HG03558 (cell line): ENCODE measurements around the gene GJC2.

Experiments
- ATAC-seq: cut with Tn5 transposase; IDR thresholded peaks from one replicate; pipeline ENCODE4 v1.9.1; 2021; ENCODE audit warnings: moderate number of reproducible peaks; ENCODE audit not compliant: unreplicated experiment; ENCODE audit errors: extremely low read depth

The GJC2 gene

DNA sequence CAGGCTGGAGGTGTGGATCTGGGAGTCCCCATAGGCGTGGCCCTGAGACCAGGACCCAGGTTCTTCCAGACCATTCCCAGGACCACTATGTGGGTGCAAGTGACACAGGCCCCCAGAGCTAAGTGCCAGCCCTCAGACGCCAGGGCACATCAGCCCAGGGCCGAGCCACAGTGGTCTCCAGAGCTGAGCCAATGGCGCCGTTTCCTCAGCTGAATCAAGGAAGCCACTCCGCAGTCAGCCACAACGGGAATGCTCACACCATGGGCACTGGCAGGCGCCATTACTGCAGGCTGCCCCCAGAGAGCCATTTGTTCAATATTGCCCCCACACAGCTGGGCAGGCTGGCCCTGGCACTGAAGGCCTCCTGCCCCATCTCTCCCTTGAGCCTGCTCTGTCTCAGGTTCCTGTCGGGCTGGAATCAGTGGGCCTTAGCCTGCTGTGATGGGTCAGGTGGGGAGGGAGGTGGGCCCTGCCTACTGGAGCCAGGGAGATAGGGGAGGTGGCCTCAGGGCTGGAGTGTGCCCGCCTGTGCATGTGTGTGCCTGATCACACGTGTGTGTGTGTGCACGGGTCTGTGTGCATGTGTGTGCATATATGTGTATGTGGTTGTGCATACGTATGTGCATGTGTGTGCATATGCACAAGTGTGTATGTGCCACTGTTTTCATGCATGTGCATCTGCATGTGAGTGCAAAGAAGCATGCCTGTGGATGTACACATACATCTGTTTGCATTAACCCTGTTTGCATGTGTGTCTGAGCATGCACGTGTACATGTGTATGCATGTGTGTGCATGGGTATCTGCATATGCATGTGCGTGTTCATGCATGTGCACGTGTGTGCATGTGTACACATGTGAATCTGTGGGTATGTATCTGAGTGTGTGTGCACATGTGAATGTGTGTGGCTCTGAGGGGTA, 6.1 kb downstream of the GJC2 start:
- no peak for ATAC-seq

DNA sequence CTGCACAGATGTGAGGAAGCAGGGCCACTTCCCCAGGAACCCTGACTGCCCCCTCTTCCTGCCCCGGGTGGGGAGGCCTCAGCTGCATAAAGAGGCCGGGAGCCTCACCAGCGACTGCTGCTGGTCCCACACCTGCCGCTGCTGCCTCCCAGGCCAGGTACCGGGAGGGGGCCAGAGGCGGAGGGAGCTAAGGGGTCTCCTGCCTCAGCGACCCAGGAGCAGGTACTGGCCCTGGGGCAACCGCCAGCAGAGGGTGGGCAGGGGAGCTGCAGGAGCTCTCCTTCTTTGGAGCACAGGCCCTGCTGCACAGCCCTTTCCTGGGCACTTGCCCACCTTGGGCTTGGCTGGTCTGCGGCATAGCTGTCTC, 6.8 kb downstream of the GJC2 start:
- ATAC-seq, result no peak

DNA sequence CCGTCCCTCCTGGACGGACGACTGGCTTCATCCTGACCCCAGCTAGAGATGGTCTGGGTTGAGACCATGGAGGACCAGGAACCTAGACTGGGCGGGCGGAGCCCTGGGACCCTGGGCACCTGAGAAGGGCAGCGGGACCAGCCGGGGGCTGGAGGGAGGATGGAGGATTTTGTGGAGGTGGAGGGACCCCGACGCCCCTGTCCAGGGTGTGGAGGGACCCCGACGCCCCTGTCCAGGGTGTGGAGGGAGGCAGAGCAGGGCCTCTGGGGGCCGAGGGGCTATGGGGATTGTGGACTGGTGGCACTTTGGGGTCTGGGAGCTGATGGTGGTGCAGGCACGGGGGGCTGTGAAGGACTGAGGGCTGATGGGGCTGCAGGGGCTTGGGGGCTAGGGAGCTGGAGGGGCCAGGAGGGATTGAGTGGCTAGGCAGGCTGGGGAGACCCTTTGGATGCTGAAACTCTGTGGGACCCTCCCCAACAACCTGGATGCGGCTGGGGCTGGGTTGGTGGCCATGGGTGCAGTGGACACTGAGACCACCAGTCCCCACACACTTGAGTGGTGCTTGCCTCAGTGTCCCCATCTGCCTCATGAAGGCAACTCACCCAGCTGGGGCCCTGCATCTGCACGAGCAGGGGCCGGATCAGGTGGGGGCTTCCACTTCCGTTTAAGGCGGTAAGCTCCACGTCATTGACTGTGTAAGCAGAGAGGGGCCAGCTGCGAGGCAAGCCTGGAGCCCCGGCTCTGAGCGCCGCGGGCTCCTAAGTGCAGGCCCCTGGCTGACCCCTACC, 7.4 kb downstream of the GJC2 start:
- no peak for ATAC-seq

DNA sequence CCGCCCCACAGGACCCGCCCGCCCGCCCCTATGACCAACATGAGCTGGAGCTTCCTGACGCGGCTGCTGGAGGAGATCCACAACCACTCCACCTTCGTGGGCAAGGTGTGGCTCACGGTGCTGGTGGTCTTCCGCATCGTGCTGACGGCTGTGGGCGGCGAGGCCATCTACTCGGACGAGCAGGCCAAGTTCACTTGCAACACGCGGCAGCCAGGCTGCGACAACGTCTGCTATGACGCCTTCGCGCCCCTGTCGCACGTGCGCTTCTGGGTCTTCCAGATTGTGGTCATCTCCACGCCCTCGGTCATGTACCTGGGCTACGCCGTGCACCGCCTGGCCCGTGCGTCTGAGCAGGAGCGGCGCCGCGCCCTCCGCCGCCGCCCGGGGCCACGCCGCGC, 8.0 kb downstream of the GJC2 start:
- ATAC-seq, result no peak

DNA sequence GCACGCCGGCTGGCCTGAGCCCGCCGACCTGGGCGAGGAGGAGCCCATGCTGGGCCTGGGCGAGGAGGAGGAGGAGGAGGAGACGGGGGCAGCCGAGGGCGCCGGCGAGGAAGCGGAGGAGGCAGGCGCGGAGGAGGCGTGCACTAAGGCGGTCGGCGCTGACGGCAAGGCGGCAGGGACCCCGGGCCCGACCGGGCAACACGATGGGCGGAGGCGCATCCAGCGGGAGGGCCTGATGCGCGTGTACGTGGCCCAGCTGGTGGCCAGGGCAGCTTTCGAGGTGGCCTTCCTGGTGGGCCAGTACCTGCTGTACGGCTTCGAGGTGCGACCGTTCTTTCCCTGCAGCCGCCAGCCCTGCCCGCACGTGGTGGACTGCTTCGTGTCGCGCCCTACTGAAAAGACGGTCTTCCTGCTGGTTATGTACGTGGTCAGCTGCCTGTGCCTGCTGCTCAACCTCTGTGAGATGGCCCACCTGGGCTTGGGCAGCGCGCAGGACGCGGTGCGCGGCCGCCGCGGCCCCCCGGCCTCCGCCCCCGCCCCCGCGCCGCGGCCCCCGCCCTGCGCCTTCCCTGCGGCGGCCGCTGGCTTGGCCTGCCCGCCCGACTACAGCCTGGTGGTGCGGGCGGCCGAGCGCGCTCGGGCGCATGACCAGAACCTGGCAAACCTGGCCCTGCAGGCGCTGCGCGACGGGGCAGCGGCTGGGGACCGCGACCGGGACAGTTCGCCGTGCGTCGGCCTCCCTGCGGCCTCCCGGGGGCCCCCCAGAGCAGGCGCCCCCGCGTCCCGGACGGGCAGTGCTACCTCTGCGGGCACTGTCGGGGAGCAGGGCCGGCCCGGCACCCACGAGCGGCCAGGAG, 8.6 kb downstream of the GJC2 start:
- ATAC-seq, result no peak

DNA sequence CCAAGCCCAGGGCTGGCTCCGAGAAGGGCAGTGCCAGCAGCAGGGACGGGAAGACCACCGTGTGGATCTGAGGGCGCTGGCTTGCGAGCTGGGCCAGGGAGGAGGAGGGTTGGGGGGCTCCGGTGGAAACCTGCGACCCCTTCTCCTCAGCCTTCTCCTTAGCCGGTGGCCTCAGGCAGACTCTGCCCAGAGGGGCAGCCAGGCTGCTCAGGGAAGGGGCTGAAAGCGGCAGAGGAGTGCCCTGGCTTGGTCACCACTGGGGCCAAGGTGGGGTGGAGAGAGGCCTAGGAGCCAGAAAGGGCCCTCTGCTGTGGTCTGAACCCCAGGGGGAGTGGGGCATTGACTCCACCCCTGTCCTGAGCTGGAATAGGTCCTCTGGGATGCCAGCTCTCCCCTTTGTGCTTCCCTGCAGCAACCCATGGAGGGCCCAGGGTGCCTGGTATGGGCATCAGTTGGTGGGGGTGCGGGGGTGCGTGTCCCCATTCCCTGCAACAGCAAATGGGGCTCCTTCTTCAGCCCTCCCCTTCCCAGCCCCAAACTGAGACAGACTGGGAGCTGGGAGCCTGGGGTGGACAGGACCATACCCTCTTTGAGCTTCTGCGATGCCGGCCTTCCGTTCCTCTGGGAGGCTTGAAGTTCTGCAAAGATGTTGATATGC, 9.4 kb downstream of the GJC2 start:
- no peak for ATAC-seq

DNA sequence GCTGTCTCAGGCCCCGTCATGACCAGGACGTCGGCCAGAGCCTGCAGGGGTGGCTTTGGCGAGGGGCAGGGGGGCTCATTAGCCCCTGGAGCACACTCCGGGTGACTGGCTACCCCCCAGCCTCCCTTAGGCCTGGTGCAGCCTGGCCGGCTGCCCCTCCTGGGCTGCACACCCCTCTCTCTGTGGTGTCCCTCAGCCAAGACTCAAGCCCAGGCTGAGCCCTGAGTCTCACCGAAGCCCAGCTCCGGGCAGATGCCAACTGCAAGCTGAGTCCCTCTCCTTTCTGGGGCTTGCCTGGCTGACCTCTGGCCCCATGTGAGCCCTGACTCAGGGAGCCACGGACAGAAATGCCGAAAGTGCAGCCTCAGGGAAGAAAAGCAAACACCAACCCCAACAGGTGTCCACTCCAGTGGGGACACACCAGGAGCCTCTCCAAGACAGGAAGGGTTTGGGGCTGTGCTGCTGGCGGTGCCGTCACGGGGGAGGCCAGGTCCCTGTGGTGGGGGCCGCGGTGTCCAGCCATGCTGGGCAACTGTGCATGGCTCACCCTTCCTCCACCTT, 10.6 kb downstream of the GJC2 start:
- no peak for ATAC-seq

DNA sequence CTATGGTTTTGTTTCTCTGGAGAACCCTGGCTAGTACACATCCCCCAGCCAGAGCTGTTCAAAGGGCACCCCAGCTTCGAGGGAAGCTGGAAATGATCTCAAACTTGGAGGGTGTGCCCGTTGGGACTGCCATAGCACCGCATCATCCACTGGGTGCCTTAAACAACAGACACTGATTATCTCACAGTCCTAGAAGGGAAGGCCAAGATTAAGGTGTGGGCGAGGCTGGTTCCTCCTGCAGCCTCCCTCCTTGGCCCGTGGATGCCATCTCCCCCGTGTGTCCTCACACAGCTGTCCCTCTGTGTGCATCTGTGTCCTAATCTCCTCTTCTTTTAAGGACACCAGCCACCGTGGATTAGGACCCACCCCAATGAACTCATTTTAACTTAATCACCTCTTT, 11.6 kb downstream of the GJC2 start:
- no peak for ATAC-seq

DNA sequence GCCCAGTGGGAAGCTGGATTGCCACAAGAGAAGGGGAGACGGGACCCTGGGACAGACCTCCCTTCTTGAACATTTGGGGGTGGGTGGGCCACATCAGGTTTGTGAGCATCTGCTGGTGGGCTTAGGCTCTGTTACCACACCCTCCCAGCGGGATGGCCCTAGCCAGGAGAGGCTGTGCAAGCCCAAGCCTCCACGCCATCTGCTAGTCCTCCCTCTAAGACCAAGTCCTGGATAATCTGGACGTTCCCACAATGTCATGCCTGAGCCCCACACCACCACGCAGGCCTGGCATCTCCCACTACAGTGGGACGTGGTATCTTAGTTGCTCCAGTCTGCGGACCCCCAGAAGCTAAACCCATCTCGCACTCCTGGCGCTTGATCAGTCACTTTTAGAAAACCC, 12.1 kb downstream of the GJC2 start:
- ATAC-seq, result no peak

DNA sequence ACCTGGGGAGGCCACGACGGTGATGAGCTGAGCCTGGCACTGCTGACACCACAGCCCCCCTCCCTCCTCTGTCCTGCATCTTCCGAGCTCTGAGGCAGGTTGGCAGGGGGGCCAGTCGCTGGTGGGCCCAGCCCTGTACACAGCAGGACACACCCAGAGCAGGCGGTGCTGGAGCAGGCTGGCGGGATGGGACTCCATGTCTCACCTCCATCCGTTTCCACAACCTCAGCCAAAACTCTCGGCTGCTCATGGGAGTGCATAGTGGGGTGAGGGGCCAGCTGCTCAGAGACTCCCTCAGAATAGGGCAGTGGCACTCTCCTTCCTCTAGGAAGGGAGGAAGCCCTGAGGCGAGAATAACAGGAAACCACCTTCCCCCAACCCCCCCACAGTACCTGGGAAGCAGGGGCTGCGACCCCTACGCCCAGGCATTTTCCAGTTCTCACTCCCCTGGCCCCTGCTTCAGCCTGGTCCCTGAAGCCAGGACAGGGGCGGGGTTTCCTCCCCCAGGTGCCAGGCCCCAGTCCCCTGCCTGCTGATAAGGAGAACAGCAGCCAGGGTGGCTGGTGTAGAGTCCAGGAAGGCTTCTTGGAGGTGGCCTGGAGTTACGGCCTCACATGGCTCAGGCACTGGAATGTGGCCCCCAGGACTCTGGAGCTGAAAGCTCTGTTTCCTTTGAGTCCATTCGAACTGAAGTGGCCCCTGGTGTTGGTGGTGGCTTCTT, 12.7 kb downstream of the GJC2 start:
- no peak for ATAC-seq

DNA sequence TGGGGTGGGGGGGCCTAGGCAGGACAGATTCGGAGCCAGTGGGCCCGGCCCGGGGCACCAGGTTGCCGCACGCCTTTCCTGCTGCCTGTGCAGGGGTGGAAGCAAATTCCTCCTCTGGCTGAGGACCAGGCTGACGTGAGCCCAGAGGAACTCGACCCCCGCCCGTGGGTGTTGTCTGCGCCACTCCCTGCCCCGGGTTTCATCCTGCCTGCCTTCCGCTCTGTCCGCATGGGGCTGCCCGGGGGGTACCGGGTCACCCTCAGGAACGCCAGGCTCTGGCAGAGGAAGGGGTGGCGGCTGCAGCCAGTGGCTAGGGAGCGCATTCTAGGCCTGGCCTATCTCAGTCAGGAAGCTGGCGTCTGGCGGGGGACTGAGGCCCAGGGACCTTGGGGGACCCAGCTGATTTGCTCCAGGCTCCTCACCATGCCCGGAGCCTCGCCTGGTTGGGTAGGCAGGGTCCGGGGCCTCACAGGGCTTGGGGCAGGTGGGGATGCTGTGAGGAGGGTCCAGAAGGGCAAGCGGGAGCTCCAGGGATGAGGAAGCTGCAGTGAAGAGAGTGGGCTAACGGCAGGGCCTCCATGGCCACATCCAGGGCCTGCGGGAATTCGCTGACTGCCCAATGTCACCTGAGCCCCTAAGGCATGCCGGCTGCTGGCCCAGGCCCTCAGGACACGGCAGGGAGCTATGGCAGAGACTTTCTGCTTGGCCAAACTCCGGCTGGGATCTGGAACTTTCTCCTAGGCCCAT, 13.4 kb downstream of the GJC2 start:
- no peak for ATAC-seq

DNA sequence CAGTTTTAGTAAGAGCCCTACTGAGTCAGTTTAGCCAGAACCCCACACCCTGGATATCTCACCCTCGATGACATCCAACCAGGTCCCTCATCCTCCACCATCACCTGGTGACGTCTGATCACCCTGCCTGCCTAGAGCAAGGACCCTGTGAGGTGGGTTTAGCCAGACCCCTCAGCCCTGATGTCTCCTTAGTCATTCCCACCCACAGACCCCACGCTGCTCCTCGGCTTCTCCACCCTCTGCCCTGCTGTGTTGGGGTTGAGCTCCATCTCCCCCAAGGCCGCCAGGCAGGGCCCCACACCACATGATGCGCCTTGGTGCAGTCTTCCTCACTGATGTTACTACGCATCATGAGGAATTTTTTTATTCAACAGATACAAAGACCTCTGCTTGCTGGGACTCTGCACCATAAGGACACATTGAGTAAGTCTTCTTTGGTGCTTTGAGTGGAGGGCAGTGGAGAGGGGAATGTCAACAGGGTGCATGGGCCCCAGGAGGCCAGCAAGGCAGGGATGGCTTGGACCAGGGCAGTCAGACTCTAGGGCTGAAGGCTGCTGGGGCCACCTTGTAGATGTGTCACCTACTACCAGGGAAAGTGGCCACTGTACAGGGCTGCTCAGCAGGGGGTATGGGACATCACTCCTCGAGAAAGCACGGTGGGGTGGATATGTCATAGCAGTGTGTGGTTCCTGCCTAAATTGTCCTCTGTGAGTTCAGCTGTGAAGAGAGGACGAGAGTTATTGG, 14.2 kb downstream of the GJC2 start:
- no peak for ATAC-seq

DNA sequence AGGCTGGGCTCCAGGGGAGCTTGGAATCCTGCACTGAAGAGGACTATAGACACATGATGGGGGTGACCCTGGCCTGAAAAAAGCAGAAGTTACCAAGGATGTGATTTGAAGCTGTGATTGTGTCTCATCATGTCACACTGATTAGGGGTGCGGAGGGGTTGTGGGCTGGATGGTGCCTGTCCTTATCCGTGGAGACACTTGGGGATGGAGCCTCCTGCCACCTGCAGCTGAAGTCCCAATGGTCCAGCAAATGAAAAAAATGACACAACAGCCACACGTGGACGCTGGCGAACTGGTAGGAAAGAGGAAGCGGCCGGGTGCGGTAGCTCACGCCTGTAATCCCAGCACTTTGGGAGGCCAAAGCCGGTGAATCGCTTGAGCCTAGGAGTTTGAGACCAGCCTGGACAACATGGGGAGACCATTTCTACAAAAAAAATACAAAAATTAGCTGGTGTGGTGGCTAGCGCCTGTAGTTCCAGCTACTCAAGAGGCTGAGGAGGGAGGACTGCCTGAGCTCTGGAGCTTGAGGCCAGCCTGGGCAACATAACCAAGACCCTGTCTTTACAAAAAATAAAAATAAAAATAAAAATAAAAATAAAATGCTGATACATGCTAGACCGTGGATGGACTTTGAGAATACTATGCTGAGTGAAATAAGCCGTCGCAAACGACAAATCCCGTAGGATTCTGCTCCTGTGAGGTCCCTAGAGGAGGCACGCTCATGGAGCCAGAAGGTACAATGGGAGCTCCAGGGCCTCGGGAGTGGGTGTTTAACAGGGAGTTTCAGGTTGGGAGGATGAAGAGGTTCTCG, 15.0 kb downstream of the GJC2 start:
- no peak for ATAC-seq

DNA sequence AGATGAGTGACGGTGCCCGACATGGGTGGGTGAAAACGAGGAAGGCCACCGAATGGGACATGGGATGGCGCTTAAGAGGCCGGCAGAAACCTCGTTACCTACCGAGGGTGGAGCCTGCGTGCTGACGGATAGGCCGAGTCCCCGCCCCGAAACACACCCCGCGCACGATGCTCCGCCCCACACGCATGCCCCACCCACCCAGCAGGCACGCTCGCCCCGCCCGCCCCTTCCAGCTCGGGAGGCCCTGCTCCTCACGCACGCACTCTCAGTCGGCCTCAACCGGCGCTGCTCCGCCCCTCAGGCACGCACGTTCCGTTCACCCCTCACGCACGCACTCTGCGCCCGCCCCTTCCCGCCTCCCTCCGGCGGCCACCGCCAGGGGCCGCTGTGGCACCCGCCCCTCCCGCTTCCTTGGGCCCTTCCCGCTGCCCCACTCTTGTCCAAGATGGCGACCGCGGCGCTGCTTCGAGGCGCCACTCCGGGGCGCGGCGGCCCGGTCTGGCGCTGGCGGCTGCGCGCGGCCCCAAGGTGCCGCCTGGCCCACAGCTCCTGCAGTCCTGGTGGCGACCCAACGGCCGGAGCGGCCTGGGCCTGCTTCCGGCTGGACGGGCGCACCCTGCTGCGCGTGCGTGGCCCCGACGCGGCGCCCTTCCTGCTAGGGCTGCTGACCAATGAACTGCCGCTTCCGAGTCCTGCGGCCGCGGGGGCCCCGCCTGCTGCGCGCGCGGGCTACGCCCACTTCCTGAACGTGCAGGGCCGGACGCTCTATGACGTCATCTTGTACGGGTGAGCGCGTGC, 15.8 kb downstream of the GJC2 start, which contains the start of gene IBA57:
TSS of gene IBA57 (plus strand) at position 433 of the 798 bp plus-strand sequence. CDS start at position 446, 13 bp downstream.
- peak; percentile 71 for ATAC-seq

DNA sequence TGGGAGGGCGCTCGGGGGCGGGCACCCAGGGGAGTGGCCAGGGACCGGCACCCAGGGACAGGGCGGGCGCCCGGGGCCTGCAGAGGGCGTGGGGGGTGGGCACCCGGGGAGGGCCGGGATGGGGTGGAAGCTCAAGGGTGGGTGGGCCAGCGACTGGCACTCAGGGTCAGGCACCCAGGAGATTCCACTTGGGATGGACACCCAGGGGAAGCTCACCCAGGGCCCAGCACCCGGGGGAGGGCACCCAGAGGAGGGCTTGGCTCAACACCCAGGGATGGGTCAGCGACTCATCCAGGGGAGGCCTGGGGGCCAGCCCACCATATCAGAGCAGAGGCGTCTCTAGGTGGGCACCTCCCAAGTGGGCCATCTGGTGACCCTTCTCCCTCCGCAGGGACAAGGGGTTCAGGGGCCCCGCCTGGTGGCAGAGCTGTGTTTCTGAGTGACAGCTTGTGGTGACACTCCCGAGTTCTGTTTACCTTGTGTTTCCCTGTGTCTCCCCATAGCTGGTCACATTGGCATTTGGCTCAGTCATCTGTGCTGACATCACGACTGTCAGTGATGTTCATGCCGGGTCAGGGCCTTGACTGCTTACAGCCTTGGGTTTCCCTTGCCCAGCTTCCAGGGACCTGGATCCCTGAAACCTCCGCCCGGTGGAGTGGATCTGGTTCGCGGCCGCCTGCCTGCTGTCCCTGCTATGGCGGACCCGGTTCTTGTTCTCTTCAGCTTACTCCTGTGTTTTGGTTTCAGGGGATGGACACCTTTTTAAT, 16.6 kb downstream of the GJC2 start:
- ATAC-seq, result peak; percentile 4
